ENCODE measurements around the gene WBP2. TPM values are rescaled to one million over a fixed set of nuclear protein-coding genes. Genes with fewer than 3 reads are reported as not detected.
A peak's percentile ranks its signal among the peaks of the same experiment; 100 is the strongest.

The WBP2 gene
- total and polyA plus RNA-seq, 9 of the 15 experiments (the other 6 are each of a cell fraction or from before 2014, with no cell fraction given) = 2.2 to 74.3 (median 20.0) TPM

DNA sequence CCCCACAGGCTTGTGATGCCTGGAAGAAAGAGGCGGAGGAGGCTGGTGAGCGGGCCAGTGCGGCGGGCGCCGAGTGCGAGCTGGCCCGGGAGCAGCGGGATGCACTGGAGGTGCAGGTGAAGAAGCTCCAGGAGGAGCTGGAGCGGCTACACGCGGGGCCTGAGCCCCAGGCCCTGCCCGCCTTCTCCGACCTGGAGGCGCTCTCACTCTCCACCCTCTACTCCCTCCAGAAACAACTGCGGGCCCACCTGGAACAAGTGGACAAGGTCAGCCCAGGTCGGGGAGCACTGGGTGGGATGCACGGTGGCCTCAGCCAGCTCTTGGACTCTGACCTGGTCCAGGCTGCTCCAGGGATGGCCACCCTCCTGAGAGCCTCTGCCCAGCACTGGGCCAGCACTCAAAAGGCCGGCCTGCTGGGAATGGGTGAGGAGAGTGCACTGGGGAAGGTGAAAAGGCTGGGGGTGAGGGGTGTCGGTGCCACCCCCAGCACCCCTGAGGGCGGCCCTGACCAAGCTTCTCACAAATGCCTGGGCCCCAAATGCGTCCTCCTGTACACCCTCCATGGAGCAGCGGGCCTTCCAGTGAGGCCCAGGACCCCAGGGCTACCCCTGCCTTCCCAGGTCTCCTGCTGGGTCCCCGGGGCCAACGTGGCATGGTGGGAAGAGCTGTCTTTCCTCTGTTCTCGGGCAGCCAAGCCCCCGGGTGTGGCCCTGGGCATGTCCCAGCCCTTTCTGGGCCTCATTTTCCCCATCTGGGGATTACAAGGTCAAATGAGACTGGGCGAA is 31.7 kb downstream of the WBP2 start (continued):
- TF ChIP-seq MNT (conservative IDR thresholded peaks at IDR 0.05) = no peak
- TF ChIP-seq PTBP1 (IDR thresholded peaks at IDR 0.05; ENCODE audit: low read depth, low read length) = no peak
- 0 out of 2 replicates have a peak, but pooled peaks have one; percentile 39 for TF ChIP-seq ZNF561 (CRISPR knock-in tag; conservative IDR thresholded peaks at IDR 0.05)
- no peak for TF ChIP-seq TCFL5 (CRISPR knock-in tag; conservative IDR thresholded peaks at IDR 0.05)
- no peak for TF ChIP-seq HNRNPH1 (optimal IDR thresholded peaks at IDR 0.05; ENCODE audit: low read depth, low read length)
- no peak for TF ChIP-seq CBFA2T3 (IDR thresholded peaks at IDR 0.05)
- TF ChIP-seq CREB1 (IDR thresholded peaks at IDR 0.05) = no peak
- no peak for TF ChIP-seq CREB1 (CRISPR knock-in tag; IDR thresholded peaks at IDR 0.05)
- TF ChIP-seq ZNF830 (CRISPR knock-in tag; IDR thresholded peaks at IDR 0.05) = 0 out of 2 replicates have a peak, but pooled peaks have one; percentile 22
- TF ChIP-seq TOE1 (IDR thresholded peaks at IDR 0.05; ENCODE audit: borderline replicate concordance) = no peak
- no peak for TF ChIP-seq TOE1 (CRISPR knock-in tag; IDR thresholded peaks at IDR 0.05; ENCODE audit: borderline replicate concordance, low read depth)
- no peak for TF ChIP-seq NR1H2 (CRISPR knock-in tag; IDR thresholded peaks at IDR 0.05)
- TF ChIP-seq, protein P1, sequence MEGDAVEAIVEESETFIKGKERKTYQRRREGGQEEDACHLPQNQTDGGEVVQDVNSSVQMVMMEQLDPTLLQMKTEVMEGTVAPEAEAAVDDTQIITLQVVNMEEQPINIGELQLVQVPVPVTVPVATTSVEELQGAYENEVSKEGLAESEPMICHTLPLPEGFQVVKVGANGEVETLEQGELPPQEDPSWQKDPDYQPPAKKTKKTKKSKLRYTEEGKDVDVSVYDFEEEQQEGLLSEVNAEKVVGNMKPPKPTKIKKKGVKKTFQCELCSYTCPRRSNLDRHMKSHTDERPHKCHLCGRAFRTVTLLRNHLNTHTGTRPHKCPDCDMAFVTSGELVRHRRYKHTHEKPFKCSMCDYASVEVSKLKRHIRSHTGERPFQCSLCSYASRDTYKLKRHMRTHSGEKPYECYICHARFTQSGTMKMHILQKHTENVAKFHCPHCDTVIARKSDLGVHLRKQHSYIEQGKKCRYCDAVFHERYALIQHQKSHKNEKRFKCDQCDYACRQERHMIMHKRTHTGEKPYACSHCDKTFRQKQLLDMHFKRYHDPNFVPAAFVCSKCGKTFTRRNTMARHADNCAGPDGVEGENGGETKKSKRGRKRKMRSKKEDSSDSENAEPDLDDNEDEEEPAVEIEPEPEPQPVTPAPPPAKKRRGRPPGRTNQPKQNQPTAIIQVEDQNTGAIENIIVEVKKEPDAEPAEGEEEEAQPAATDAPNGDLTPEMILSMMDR (IDR thresholded peaks at IDR 0.05 in 2 of 3, conservative IDR thresholded peaks at IDR 0.05 in 1 of 3; ENCODE audit: insufficient read depth in 2 of 3, low read depth in 1 of 3, low read length in 3 of 3) = no peak
- no peak for TF ChIP-seq SMARCC2 (IDR thresholded peaks at IDR 0.05; ENCODE audit: low read depth)
- TF ChIP-seq, protein P2, sequence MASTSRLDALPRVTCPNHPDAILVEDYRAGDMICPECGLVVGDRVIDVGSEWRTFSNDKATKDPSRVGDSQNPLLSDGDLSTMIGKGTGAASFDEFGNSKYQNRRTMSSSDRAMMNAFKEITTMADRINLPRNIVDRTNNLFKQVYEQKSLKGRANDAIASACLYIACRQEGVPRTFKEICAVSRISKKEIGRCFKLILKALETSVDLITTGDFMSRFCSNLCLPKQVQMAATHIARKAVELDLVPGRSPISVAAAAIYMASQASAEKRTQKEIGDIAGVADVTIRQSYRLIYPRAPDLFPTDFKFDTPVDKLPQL (IDR thresholded peaks at IDR 0.05; ENCODE audit: extremely low read depth, insufficient read length) = no peak
- TF ChIP-seq ZBTB12 (CRISPR knock-in tag; IDR thresholded peaks at IDR 0.05) = no peak
- TF ChIP-seq HDGF (IDR thresholded peaks at IDR 0.05) = no peak
- TF ChIP-seq NFRKB (IDR thresholded peaks at IDR 0.05; ENCODE audit: low read depth) = no peak
- TF ChIP-seq ELF2 (CRISPR knock-in tag; IDR thresholded peaks at IDR 0.05) = no peak
- TF ChIP-seq HEY1 (CRISPR knock-in tag; IDR thresholded peaks at IDR 0.05; ENCODE audit: borderline replicate concordance) = no peak
- no peak for TF ChIP-seq MTA1 (IDR thresholded peaks at IDR 0.05; ENCODE audit: borderline replicate concordance)
- TF ChIP-seq MYNN (IDR thresholded peaks at IDR 0.05) = 0 out of 2 replicates have a peak, but pooled peaks have one; percentile 12
- no peak for TF ChIP-seq MYNN (CRISPR knock-in tag; IDR thresholded peaks at IDR 0.05)
- TF ChIP-seq TCF7L2 (IDR thresholded peaks at IDR 0.05; ENCODE audit: low read depth, low read length) = no peak
- TF ChIP-seq DACH1 (IDR thresholded peaks at IDR 0.05; ENCODE audit: partially characterized antibody) = no peak
- no peak for TF ChIP-seq HDAC3 (IDR thresholded peaks at IDR 0.05; ENCODE audit: borderline replicate concordance, partially characterized antibody)

Data from K562 (cell line).